Measurements from ENCODE around the gene BANP. TPM values are rescaled to one million over a fixed set of nuclear protein-coding genes. Genes with fewer than 3 reads are reported as not detected.
"Not testable (repeated sequence)": the region's sequence is repeated elsewhere in the genome, so short reads cannot be mapped to it uniquely, and the experiment has no call there.

Gene BANP, protein sequence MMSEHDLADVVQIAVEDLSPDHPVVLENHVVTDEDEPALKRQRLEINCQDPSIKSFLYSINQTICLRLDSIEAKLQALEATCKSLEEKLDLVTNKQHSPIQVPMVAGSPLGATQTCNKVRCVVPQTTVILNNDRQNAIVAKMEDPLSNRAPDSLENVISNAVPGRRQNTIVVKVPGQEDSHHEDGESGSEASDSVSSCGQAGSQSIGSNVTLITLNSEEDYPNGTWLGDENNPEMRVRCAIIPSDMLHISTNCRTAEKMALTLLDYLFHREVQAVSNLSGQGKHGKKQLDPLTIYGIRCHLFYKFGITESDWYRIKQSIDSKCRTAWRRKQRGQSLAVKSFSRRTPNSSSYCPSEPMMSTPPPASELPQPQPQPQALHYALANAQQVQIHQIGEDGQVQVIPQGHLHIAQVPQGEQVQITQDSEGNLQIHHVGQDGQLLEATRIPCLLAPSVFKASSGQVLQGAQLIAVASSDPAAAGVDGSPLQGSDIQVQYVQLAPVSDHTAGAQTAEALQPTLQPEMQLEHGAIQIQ
- total RNA-seq: 18.7 and 25.9 TPM in 2 replicates

DNA sequence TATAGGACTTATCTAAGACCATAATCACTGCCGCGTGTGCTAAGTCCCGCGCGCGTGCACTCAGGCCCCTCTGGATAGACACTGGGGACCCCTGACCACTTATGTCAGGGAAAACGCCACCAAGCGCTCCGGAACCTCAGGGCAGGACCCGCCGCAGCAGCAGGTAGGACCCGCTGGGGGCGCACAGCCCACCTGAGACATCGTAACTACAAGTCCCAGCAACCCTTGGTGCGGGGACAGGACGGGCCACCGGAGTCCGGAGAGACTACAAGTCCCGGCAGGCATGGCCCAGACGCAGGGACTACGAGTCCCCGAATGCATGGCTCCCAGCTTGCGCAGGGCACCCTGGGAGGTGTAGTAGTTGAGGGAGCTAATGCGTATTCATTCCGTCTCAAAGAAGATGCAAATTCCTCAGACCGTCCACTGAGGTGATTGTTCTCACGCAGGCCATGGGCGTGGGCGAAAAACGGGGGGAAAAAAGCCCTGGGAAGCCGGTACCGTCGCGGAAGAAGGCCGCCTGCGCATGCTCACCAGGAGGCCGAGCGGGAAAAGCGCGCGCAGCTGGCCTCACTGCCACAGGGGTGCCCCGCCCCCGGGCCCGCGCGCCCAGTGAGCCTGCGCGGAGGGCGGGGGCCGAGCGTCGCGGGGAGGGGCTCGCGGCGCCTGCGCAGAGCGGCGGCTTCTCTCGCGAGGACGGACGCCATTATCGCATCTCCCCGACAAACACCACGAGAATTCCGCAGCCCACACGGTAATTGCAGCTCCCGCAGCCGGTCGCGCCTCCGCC lies at the start of gene BANP:
Gene BANP (plus strand): TSS at position 670 of the 787 bp plus-strand sequence. CDS start 23,682 bp downstream, outside the sequence.
- DNase-seq (ENCODE audit: low read depth): peak; percentile 98
- peak; percentile 11 for TF ChIP-seq CTCF (IDR thresholded peaks at IDR 0.05; ENCODE audit: insufficient read depth, low read depth, low read length)
- peak within 1 kb of the TSS; percentile 89 for H3K4me3 ChIP-seq (ENCODE audit: low read depth, low read length)

DNA sequence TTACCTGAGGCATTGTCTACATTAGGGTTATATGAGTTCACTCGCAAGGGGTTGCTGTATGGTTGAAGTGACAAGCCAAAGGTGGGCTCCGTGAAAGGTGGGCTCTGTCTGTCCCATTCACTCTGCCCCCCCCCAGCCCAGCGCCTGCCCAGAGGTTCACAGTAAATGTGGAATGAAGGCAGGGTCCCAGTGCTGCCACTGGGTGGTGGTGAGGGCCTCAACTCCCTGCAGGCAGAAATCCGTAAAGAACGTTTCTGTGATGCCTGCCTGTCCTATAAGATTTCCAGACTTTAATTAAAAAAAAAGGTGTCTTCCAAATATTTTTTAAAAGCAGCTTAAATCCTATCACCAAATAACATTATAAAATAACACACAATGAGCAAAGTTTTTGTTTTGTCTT lies 46.3 kb upstream of the BANP start:
- H3K4me3 ChIP-seq (ENCODE audit: low read depth, low read length); DNase-seq (ENCODE audit: low read depth): not testable (repeated sequence)

DNA sequence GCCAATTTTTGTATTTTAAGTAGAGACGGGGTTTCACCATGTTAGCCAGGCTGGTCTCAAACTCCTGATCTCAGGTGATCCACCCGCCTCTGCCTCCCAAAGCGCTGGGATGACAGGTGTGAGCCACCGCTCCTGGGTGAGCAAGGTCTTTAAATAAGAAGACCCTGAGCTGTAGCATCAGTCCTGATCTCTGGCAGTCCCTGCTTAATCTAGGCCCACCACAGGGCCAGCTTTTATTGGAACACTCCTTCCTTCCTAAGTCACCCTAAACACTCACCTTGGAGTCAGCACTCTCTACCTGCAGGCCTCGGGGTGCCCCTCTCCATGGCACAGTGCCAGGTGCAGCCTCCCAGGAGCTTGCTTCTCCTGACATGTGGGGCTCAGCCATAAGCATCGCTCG lies 45.7 kb upstream of the BANP start:
- DNase-seq (ENCODE audit: low read depth); H3K4me3 ChIP-seq (ENCODE audit: low read depth, low read length): not testable (repeated sequence)

DNA sequence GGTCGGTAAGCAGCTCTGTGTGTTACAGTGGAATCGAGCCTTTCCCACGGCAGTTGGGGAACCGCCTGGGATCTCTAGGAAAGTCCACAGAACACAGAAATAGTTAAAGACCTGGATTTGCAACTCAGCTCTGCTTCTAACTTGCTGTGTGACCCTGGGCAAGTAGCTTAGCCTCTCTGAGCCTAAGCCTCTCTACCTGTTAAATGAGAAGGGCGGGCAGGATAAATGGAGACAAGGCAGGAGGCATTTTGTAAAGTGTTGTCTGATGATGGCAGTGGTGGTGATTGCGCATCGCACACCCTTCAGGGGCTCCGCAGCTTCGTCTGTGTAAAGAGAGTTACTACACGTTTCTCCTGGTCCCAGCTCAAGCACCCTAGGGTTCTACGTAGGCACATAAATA lies 43.1 kb upstream of the BANP start:
- H3K4me3 ChIP-seq (ENCODE audit: low read depth, low read length); DNase-seq (ENCODE audit: low read depth): not testable (repeated sequence)

DNA sequence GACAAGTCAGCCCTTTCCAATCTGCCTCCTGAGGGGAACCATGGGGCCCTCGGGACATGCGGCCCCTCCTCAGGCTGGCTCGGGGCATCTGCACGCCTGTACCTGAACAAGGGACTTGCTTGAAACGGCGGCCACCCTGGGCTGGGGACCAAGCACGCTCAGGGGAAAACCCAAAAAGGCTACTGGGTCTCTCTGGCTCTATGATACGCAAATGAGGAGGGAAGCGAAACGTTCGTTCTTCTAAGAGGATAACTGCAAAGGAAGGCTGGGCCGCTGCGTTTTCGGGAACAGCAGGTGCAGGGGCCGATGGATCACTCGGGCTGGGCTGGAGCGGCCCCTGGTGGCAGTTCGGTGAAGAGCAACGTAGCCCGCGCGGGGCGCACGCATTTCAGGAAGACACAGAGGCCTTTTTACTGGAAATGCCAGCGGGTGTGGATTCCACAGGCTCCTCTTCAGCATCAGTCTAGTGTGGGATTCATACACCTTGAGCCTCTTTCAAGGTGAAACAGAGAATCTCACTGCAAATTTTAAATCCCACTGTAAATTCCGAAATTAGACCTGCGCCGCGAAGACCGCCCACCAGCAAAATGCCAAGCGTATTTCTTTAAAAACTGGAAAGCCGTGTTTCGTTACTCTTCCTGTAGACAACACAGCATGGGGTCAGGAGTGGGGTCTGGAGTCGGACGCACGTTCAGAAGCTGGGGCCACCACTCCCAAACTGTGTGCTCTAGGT lies 41.9 kb upstream of the BANP start:
- not testable (repeated sequence) for H3K4me3 ChIP-seq (ENCODE audit: low read depth, low read length)
- peak; percentile 85 for TF ChIP-seq CTCF (IDR thresholded peaks at IDR 0.05; ENCODE audit: insufficient read depth, low read depth, low read length)
- peak; percentile 47 for DNase-seq (ENCODE audit: low read depth)

DNA sequence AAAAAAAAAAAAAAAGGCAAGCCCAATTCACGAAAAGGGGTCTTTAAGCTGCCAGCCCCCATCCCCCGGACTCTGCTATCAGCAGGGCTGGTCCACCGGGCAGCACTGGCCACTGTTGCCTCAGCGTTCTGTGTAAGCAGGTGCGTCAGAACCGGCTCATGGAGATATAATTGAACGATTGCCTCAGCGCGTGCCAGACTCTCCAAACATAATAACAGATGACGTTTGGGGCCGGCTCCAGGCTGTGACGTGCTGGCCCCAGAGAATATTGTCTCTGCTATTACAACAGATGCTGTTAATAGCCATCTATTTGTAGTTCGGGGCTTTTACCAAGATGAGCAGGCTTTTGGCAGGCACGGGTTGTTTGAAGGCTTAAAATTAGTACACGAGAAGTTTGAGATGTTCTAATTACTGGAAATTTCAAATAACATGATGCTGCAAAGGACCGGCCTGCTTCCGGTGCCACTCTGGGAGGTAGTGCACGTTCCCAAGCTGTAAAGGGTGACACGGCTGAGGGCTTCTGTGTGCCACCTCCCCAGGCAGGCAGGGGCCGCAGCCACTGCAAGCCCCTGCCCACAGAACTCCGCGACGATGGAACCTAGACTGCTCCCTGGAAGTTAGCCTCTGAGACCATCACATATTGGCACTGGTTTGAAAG lies 40.0 kb upstream of the BANP start:
- peak; percentile 46 for DNase-seq (ENCODE audit: low read depth)
- H3K4me3 ChIP-seq (ENCODE audit: low read depth, low read length): not testable (repeated sequence)

GRCh38 chr16:87912691-87913090 lies 38.5 kb upstream of the BANP start:
- H3K4me3 ChIP-seq (ENCODE audit: low read depth, low read length); DNase-seq (ENCODE audit: low read depth): not testable (repeated sequence)

DNA sequence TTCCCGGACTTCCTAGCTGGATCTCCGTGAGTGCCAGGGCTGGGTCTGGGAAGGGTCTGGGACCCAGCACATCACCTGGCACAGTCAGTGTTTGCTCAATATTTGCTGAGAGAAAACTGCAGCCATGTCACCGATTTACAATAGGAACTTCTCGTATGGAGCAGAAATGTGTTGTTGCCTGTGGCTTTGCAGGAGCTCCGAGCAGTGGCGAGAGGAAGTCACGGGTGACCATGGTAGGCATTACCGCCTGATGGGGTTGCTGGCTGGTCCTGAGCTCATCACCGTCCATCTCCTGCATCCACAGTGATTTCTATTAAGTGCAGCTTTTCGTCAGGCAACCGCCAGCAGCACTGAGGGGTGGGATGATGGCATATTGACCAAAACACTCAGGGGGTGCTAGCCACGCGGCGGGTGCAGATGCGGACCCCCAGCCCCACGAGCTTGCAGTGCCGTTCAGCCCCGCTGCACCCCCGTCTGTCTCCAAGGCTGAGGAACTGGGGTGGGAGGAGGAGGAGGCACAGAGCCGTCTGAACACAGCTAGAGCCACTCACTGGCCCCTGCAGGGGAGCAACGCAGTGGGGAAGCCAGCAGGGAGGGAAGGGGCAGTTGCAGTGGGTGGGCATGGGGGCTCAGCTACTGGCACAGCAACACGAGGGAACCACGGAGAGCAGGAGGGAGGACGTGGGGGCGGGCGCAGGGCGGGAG lies 37.1 kb upstream of the BANP start:
- not testable (repeated sequence) for H3K4me3 ChIP-seq (ENCODE audit: low read depth, low read length); DNase-seq (ENCODE audit: low read depth)

- H3K4me3 ChIP-seq (ENCODE audit: low read depth, low read length): no peak overlapping the region
- TF ChIP-seq CTCF (IDR thresholded peaks at IDR 0.05; ENCODE audit: insufficient read depth, low read depth, low read length): no peak
- no peak for DNase-seq (ENCODE audit: low read depth)
Observed at GRCh38 chr16:87914812-87915211, 36.4 kb upstream of the BANP start.
